GM12865 (cell line): Measurements from ENCODE around the gene DYRK3.

ENCODE experiments used
- DNase-seq: peaks from one replicate; pipeline ENCODE4 v3.0.0; 2010; ENCODE audit warnings: low read depth
- H3K4me3 ChIP-seq: 2 replicates; pipeline ENCODE4 v1.5.1; 2011; ENCODE audit warnings: mild to moderate bottlenecking, low read depth, low read length, control low read depth
- CTCF ChIP-seq: IDR thresholded peaks from 2 replicates; pipeline ENCODE4 v1.5.1; 2011; ENCODE audit warnings: low read length, control low read depth, low read depth, inconsistent platforms; ENCODE audit not compliant: insufficient read depth; ENCODE audit errors: missing control alignments

Gene DYRK3

GRCh38 chr1:206654828-206655227 is 19.5 kb downstream of the DYRK3 start:
- DNase-seq = no peak
- no peak overlapping the region for H3K4me3 ChIP-seq
- TF ChIP-seq CTCF = no peak

- DNase-seq = no peak
- H3K4me3 ChIP-seq = no peak overlapping the region
- no peak for TF ChIP-seq CTCF
These were observed 20.1 kb downstream of the DYRK3 start for GRCh38 chr1:206655471-206655882.

- H3K4me3 ChIP-seq = no peak overlapping the region
- TF ChIP-seq CTCF = no peak
- no peak for DNase-seq
These were observed 21.6 kb downstream of the DYRK3 start for GRCh38 chr1:206656936-206657335.

GRCh38 chr1:206657751-206658150 is 22.4 kb downstream of the DYRK3 start:
- no peak overlapping the region for H3K4me3 ChIP-seq
- no peak for DNase-seq
- no peak for TF ChIP-seq CTCF

- DNase-seq = peak; percentile 54
- TF ChIP-seq CTCF = peak; percentile 90
- no peak overlapping the region for H3K4me3 ChIP-seq
These were observed 23.1 kb downstream of the DYRK3 start for GRCh38 chr1:206658264-206658980.

- H3K4me3 ChIP-seq = no peak overlapping the region
- TF ChIP-seq CTCF = no peak
- no peak for DNase-seq
These were observed 23.6 kb downstream of the DYRK3 start for GRCh38 chr1:206658981-206659273.

- DNase-seq = no peak
- no peak for TF ChIP-seq CTCF
- H3K4me3 ChIP-seq = no peak overlapping the region
These were observed 24.8 kb downstream of the DYRK3 start for GRCh38 chr1:206660136-206660535.
